Loucy (cell line): ENCODE results near the gene ENOX1.

Experiments used
- H2AFZ ChIP-seq: fragments of 200-600 bp; sonication (generic); 2 replicates; pipeline ENCODE4 v1.6.0; 2016; ENCODE audit warnings: antibody characterized with exemption, mild to moderate bottlenecking, low read length, moderate library complexity
- H3F3A ChIP-seq: fragments of 200-600 bp; 2 replicates; pipeline ENCODE4 v1.6.0; 2016; ENCODE audit warnings: antibody characterized with exemption, low read depth, mild to moderate bottlenecking
- H3K27me3 ChIP-seq: fragments of 200-600 bp; sonication (generic); 2 replicates; pipeline ENCODE4 v1.6.1; 2014; ENCODE audit warnings: low read length, mild to moderate bottlenecking; ENCODE audit not compliant: insufficient read depth, poor library complexity, severe bottlenecking
- H3K36me3 ChIP-seq: fragments of 200-600 bp; sonication (generic); 2 replicates; pipeline ENCODE4 v1.6.1; 2016; ENCODE audit warnings: low read length; ENCODE audit not compliant: insufficient read depth
- H3K4me1 ChIP-seq: fragments of 200-600 bp; sonication (generic); 2 replicates; pipeline ENCODE4 v1.5.1; 2014; ENCODE audit warnings: low read length, mild to moderate bottlenecking; ENCODE audit not compliant: insufficient read depth, poor library complexity, severe bottlenecking
- H3K4me2 ChIP-seq: fragments of 200-600 bp; sonication (generic); 2 replicates; pipeline ENCODE4 v1.6.0; 2014; ENCODE audit warnings: antibody characterized with exemption, low read length, low read depth, mild to moderate bottlenecking; ENCODE audit not compliant: poor library complexity, severe bottlenecking
- H3K4me3 ChIP-seq: fragments of 200-600 bp; sonication (generic); 2 replicates; pipeline ENCODE4 v1.5.1; 2014; ENCODE audit warnings: low read length, mild to moderate bottlenecking, mixed read lengths; ENCODE audit not compliant: poor library complexity, severe bottlenecking
- H3K79me2 ChIP-seq: fragments of 200-600 bp; sonication (generic); 2 replicates; pipeline ENCODE4 v1.6.1; 2014; ENCODE audit warnings: low read length; ENCODE audit not compliant: insufficient read depth
- H3K9ac ChIP-seq: fragments of 200-600 bp; sonication (generic); 2 replicates; pipeline ENCODE4 v1.6.0; 2014; ENCODE audit warnings: mild to moderate bottlenecking, low read depth, low read length, moderate library complexity; ENCODE audit not compliant: poor library complexity, severe bottlenecking
- H3K9me2 ChIP-seq: fragments of 200-600 bp; sonication (generic); replicated peaks from 2 replicates; pipeline ENCODE4 v1.6.1; 2016; ENCODE audit warnings: low read depth, low read length, mixed read lengths
- H3K9me3 ChIP-seq: fragments of 200-600 bp; sonication (generic); 2 replicates; pipeline ENCODE4 v1.6.1; 2014; ENCODE audit warnings: mild to moderate bottlenecking, antibody characterized with exemption, low read length, low read depth; ENCODE audit not compliant: insufficient read depth
- H4K20me1 ChIP-seq: fragments of 200-600 bp; sonication (generic); 2 replicates; pipeline ENCODE4 v1.6.0; 2014; ENCODE audit warnings: antibody characterized with exemption, low read length, mild to moderate bottlenecking; ENCODE audit not compliant: insufficient read depth, poor library complexity, severe bottlenecking
- EZH2phosphoT487 ChIP-seq: fragments of 200-600 bp; IDR thresholded peaks from 2 replicates; pipeline ENCODE4 v1.6.1; 2018; ENCODE audit warnings: antibody characterized with exemption, mild to moderate bottlenecking, moderate library complexity, borderline replicate concordance
- TF ChIP-seq, protein P1 (sequence below): fragments of 200-600 bp; sonication (generic); conservative IDR thresholded peaks from 2 replicates; pipeline ENCODE4 v1.5.1; 2014; ENCODE audit warnings: mild to moderate bottlenecking, antibody characterized with exemption, low read length

The ENOX1 gene

DNA sequence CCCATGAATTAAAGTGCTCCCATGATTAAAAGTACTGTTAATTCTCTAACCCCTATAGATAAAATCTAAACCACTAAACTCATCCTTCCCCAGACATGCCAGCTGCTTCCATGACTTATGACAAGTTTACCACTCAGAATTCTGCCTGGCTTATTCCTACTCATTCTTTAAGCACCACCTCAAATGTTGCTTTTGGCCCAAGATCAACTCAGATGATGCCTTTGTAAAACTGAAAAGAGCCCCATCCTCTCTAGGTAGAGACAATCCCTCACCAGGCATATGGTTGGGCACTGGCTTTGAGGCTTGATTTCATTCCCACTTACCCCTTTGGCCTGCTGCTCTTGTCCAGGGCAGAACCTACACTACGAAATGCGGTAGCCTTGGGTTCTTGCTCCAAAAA, 513.4 kb downstream of the ENOX1 start:
- H3K79me2 ChIP-seq: no peaks in the 10 kb centered on the region

GRCh38 chr13:43272851-43273250, 513.9 kb downstream of the ENOX1 start:
- Histone ChIP-seq H3K9me2 (no peaks in the 10 kb centered on the region), H3K79me2 (no peaks in the 10 kb centered on the region), H3K4me2 (peak overlapping the region; percentile 6), H3K9ac (no peak overlapping the region), H3F3A (no peaks in the 10 kb centered on the region), H3K36me3 (no peaks in the 10 kb centered on the region), H2AFZ (peak overlapping the region; percentile 64), H4K20me1 (no peaks in the 10 kb centered on the region), H3K4me3 (no peak overlapping the region), H3K27me3 (no peaks in the 10 kb centered on the region), H3K9me3 (no peaks in the 10 kb centered on the region), H3K4me1 (peaks cover 12% of the 10 kb centered on the region)
- TF ChIP-seq EZH2phosphoT487: no peak

More for the DNA sequence above, 513.4 kb downstream of the ENOX1 start:
- H3K27me3 ChIP-seq: no peaks in the 10 kb centered on the region
- H3K4me2 ChIP-seq: peak overlapping the region; percentile 6
- H2AFZ ChIP-seq: peak overlapping the region; percentile 64
- no peak overlapping the region for H3K4me3 ChIP-seq
- H3K9ac ChIP-seq: no peak overlapping the region
- no peaks in the 10 kb centered on the region for H3K9me3 ChIP-seq
- H3K9me2 ChIP-seq: no peaks in the 10 kb centered on the region
- H3F3A ChIP-seq: no peaks in the 10 kb centered on the region
- no peaks in the 10 kb centered on the region for H3K36me3 ChIP-seq
- TF ChIP-seq EZH2phosphoT487: no peak
- TF ChIP-seq, protein P1, sequence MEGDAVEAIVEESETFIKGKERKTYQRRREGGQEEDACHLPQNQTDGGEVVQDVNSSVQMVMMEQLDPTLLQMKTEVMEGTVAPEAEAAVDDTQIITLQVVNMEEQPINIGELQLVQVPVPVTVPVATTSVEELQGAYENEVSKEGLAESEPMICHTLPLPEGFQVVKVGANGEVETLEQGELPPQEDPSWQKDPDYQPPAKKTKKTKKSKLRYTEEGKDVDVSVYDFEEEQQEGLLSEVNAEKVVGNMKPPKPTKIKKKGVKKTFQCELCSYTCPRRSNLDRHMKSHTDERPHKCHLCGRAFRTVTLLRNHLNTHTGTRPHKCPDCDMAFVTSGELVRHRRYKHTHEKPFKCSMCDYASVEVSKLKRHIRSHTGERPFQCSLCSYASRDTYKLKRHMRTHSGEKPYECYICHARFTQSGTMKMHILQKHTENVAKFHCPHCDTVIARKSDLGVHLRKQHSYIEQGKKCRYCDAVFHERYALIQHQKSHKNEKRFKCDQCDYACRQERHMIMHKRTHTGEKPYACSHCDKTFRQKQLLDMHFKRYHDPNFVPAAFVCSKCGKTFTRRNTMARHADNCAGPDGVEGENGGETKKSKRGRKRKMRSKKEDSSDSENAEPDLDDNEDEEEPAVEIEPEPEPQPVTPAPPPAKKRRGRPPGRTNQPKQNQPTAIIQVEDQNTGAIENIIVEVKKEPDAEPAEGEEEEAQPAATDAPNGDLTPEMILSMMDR: no peak
- H4K20me1 ChIP-seq: no peaks in the 10 kb centered on the region
- H3K4me1 ChIP-seq: peaks cover 12% of the 10 kb centered on the region

DNA sequence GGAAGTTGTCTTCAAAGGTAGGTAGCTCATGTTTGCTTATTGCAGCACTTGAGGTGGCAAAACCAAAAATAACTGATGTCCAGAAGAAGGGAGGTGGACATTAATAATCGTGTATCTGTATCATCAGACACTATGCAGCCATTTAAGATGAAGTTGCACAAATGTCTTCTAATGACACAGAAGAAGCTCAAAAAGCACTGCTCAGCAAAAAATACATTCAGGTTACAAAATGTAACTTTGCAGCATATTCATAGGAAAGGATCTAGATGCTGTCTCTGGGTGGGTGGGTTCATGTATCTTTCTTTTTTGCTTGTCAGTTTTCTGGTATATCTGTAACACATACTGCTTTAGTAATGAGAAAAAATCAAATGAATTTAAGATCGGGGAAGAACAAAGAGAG, 515.6 kb downstream of the ENOX1 start:
- no peak overlapping the region for H2AFZ ChIP-seq
- peaks cover 12% of the 10 kb centered on the region for H3K4me1 ChIP-seq
- no peak overlapping the region for H3K4me2 ChIP-seq
- no peaks in the 10 kb centered on the region for H3K27me3 ChIP-seq
- no peak overlapping the region for H3K9ac ChIP-seq
- no peaks in the 10 kb centered on the region for H3K9me2 ChIP-seq
- no peaks in the 10 kb centered on the region for H4K20me1 ChIP-seq
- H3K4me3 ChIP-seq: no peak overlapping the region
- no peaks in the 10 kb centered on the region for H3F3A ChIP-seq
- TF ChIP-seq, protein P1: no peak
- TF ChIP-seq EZH2phosphoT487: no peak
- H3K36me3 ChIP-seq: no peaks in the 10 kb centered on the region
- no peaks in the 10 kb centered on the region for H3K79me2 ChIP-seq
- no peaks in the 10 kb centered on the region for H3K9me3 ChIP-seq

DNA sequence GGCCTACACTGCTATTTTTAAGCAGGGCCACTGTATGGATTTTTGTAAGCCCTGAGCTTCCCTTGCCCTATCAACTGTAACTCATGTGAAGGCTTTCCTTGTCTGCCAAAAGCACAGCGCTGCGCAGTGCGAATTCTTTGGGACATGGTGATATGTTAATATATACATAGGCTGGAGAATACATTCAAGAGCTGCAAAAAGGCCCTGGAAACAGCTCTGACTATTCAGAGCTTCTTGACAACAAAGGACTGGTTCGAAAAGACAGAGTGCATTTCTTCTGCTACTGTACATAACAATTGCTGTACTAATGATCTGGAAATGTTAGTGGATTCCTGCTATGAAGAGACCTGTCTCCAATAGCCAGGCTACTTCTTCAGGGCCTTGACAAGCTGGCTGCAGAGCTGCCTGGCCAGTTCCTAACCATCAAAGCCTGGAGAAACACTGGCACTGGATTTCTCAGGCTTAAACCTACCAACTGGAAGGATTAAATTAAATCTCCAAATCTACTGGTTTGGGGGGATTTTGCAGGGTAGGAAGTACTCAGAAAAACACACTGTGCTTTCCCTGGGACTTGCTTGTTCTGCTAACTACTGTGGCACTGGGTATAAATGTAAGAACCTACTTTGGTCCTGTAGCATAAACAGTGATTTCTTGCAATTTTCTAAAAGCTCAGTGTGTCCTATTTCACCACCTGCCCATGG, 516.5 kb downstream of the ENOX1 start:
- no peak for TF ChIP-seq EZH2phosphoT487
- TF ChIP-seq, protein P1: no peak
- Histone ChIP-seq H3K4me2 (no peak overlapping the region), H3K9me2 (no peaks in the 10 kb centered on the region), H3K36me3 (no peaks in the 10 kb centered on the region), H4K20me1 (no peaks in the 10 kb centered on the region), H3K4me1 (peaks cover 12% of the 10 kb centered on the region), H3K4me3 (no peak overlapping the region), H3K27me3 (no peaks in the 10 kb centered on the region), H3K9ac (no peak overlapping the region), H3F3A (no peaks in the 10 kb centered on the region), H2AFZ (no peak overlapping the region), H3K9me3 (no peaks in the 10 kb centered on the region), H3K79me2 (no peaks in the 10 kb centered on the region)
